T-helper 2 cell (primary cell): Measurements from ENCODE around the gene CIC.
A peak's percentile ranks its signal among the peaks of the same experiment; 100 is the strongest.
"Not testable (repeated sequence)": the region's sequence is repeated elsewhere in the genome, so short reads cannot be mapped to it uniquely, and the experiment has no call there.

Source experiments
- DNase-seq, 5 experiments: peaks; one replicate each; pipeline versions ENCODE4 v3.0.0 to v3.0.0-alpha.2; 2012 to 2022

Gene CIC

DNA sequence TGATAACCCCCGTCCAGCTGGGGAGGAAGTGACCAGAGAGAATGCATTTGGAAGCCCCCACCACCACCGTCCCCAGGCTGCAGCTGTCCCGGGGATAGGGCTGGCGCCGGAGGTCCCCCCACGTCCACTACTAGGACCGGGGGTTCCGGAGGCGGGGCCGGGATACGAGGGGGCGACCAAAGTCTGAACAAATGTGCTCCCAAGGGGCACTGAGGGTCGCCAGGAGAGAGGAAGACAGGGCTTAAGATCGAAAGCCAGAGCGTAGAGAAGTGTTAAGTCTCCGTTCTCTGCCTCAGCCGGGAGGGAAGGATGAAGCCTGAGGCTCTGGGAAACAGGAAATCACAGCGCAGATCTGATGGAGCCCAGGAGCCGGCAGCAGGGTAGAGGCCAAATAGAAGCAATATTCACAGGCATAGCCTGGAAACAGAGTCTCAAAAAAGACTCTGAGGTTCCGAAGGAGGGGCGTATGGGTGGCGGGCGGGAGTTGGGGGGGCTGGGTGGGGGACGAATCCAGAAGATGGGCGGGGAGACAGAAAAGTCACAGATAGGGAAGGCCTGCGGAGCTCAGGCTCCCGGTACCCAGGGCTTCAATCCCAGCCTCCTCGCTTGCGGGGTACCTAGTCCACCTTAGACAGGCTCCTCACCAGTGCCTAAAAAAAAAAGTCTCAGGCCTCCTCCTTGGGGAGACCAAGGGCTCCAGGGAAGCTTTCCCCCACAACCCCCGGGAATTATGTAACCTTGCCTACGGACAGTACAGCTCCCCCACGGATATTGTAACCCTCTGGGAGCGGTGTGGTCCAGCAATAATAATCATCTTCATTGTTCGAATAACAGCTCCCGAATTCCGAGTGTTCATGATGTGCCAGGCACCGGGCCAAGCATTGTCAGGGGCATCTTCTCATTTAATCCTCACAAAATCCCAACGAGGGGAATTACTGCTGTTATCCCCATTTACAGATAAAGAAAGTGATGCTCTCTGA, 13.0 kb upstream of the CIC start:
- no peak for DNase-seq

DNA sequence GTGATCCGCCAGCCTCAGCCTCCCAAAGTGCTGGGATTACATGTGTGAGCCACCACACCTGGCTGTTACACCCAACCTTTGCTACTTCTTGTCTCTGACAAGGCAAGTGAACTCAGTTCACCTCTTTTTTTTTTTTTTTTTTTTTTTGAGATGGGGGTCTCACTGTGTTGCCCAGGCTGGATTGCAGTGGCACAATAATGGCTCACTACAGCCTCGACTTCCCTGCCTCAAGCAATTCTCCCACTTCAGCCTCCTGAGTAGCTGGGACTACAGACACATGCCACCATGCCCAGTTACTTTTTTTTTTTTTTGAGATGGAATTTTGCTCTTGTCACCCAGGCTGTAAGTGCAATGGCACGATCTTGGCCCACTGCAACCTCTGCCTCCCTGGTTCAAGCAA, 11.2 kb upstream of the CIC start:
- DNase-seq = not testable (repeated sequence)

DNA sequence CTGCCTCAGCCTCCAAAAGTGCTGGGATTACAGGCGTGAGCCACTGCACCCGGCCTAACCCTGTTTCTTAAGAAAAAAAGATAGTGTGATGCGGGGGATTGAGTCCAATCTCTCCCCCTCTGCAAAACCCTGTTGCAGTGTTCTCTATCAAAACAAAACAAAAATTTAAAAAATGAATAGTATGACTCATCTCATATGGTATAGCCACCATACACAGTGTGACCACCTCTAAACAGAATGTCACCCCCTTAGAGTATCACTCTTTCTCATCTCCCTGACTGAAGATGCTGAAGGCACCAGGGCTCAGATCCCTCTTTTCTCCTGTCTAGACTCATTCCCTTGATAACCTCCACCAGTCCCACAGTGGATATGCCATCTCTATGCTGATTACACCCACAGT, 7.3 kb upstream of the CIC start:
- DNase-seq = no peak

DNA sequence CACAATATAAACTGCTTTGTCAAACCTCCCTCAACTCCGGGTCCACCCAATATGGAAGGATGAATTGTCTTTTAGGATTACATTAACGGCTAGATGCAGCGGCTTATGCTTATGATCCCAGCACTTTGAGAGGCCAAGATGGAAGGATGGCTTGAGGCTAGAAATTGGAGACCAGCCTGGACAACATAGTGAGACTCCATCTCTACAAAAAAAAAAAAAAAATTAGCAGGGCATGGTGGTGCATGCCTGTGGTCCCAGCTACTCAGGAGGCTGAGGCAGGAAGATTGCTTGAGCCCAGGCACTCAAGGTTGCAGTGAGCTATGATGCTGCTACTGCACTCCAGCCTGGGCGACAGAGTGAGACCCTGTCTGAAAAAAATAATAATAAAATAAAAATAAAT, 2.9 kb upstream of the CIC start:
- not testable (repeated sequence) for DNase-seq

DNA sequence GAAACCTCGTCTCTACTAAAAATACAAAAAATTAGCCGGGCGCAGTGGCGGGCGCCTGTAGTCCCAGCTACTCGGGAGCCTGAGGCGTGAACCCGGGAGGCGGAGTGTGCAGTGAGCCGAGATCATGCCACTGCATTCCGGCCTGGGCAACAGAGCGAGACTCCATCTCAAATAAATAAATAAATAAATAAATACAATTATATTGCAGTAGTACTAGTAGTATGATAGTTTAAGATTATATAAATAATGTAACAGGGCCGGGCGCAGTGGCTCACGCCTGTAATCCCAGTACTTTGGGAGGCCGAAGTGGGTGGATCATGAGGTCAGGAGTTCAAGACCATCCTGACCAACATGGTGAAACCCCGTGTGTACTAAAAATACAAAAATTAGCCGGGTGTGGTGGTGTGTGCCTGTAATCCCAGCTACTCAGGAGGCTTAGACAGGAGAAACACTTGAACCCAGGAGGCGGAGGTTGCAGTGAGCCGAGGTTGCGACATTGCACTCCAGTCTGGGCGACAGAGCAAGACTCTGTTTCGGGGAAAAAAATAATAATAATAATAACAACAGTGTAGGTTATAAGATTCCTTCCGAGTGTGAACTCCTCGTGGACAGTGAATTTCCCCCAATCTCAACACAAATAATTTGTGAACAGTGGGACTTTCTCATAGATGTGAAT, 2.0 kb upstream of the CIC start:
- DNase-seq = not testable (repeated sequence)

DNA sequence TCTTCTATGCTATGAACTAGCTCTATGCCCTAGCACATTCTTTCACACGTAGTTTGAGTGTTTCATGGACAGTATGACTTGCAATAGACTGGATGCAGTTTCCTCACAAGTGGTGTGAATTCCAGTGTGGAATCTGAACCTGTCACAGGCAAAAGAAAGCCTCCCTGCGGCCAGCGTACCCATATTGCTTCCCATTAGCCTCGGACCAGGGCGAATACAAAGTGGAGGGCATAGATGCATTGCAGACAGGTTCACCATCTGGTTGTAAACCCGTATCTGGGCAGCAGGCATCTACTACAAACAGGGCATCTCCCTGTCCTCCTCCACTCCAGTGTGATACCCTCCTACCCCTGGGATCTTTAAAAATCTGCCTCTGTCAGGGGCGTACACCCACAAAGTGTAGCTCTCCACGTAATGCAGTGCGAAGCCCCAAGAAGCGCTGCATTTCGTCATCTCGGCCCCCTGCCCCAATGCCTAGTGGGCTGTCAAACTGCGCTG, 1.4 kb upstream of the CIC start:
- no peak for DNase-seq

DNA sequence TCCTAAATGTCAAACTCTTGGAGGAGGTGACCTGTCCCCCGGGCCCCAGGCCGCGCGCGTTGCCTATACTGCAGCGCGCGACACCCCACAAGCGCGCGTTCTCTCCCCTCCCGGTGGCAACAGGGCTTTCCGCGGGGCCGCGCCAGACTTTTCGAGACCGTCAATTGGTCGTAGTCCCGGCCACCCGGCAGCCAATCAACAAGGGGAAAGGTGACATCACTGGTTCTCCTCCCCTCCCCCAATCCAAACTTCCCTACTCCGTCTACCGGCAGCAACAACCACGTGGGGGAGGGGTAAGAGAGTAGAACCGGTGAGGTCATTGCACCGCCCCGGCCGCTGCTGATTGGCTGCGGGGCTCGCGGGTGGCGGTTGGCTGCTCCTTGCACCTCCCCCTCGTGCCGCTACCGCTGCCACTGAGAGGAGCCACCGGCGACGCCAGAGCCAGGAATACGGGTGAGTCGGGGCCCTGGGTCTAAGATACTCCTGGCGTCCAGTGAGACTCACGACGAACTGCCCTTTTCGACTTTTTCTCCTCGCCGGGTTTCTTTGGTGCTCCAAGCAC, 829 bp upstream of the CIC start:
- peak; percentile 91 to 100 (median 98) for DNase-seq

DNA sequence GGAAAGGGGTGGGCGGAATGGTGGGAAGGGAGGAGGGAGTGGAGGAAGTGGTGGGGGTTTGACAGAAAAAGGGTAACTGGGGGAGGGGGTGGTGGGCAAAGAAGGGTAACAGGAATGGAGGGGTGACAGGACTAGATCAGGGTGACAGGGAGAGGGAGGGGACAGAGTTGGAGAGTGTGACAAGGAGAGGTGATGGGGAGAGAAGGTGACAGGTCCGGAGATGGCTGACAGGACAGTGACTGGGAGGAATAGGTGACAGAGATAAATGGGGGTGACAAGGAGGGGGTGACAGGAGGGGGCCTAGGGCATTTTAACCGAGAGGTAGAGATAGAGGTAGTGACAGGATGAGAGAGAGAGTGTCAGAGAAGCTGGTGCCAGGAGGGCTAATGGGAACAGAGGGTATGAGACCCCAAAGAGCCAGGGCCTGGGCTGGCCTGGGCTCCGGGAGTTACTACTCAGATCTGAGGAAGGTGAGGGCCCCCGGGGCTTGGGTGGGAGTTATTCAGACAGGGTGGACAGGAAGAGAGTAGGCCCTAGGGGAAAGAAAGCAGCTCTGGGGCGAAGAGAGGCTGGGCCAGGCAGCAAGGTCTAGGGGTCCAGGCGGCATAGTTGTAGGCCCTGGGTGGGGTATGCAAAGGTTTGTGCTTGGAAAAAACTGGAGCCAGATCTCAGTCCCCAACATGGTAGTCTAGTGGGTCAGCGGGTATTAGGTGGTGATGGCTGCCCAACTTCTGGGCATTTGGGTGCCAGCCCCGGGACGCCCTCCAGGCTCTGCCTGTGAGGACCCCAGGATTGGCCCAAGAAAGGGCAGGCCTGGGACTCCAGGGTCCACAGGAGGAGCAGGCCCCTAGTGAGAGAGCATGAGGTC, 660 bp downstream of the CIC start:
- peak in 2 of 5 experiments; percentile 6 to 55 for DNase-seq

DNA sequence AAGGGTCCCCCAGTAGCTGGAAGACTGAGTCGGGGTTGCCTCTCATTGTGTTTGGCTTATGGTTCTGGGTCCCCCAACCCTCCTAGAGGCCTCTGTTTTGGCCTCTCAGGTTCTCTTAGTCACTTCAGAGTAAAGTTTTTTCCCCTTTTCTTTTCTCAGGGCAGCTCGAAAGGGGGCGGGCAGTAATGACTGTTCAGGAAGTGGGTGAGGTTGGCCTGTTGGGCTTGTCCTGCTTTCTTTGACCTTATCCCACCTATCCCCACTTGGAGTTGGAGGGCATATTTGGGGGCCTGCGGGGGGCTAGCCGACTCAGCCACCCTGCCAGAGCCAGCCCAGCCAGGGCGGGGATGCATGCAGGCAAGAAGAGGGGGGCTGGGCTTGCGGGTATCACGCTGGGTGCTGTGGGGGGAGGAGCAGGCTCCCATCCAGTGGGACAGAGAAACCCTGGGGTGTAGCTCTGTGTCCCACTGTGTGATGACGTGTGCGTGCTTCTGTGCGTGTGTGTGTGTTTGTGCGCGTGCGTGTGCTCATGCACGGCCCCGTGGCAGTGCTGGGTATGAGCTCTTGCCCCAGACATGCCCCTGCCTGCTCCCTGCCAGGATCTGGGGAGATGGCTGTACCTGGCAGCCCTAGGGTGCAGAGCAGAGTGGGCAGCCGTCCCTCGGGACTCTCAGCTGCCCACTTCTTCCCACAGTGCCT, 1.4 kb downstream of the CIC start:
- peak; percentile 28 to 96 (median 68) for DNase-seq

DNA sequence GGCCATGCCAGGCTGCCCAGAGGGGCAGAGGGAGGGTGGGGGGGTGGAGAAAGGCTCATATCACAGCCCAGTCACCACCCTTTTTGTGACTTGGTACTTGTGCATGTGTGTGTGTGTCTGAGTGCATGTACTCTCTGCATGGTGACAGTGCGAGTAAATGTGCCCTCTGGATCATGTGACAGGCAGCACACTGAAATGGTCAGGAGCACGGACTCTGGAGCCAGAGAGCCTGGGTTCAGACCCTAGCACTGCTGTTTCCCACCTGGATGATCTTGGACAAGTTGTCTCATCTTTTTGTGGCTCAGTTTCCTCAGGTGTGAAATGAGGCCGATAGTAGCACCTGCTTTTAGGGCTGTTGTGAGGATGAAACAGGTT, 2.0 kb downstream of the CIC start:
- no peak for DNase-seq

DNA sequence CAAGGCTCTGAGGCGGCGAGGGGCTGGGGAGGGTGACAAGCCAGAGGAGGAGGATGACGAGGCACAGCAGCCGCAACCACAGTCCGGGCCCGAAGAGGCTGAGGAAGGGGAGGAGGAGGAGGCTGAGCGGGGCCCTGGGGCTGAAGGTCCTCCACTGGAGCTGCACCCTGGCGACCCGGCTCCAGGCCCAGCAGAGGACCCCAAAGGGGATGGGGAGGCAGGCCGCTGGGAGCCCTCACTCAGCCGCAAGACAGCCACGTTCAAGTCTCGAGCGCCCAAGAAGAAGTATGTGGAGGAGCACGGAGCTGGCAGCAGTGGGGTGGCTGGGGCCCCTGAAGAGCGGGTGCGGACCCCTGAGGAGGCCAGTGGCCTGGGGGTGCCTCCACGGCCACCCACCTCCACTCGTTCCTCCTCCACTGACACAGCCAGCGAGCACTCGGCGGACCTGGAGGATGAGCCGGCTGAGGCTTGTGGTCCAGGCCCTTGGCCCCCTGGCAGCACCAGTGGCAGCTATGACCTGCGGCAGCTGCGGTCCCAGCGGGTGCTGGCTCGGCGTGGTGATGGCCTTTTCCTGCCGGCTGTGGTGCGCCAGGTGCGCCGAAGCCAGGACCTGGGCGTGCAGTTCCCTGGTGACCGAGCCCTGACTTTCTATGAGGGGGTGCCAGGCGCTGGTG, 2.9 kb downstream of the CIC start:
- no peak for DNase-seq

DNA sequence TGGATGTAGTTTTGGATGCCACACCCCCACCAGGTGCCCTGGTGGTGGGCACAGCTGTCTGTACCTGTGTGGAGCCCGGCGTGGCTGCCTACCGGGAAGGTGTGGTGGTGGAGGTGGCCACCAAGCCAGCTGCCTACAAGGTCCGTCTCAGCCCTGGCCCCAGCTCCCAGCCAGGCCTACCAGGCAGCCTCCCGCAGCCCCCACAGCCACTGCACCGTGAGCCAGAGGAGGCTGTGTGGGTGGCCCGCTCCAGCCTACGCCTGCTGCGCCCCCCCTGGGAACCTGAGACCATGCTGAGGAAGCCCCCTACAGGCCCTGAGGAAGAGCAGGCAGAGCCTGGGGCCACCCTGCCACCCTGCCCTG, 3.5 kb downstream of the CIC start:
- no peak for DNase-seq

DNA sequence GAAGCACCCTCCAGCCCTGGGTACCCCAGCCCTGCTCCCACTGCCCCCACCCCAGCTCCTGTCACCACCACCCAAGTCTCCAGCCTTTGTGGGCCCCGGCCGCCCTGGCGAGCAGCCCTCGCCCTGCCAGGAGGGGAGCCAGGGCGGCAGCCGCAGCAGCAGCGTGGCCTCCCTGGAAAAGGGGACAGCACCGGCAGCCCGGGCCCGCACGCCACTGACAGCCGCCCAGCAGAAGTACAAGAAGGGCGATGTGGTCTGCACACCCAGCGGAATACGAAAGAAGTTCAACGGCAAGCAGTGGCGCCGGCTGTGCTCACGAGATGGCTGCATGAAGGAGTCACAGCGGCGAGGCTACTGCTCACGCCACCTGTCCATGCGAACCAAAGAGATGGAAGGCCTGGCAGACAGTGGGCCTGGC, 3.9 kb downstream of the CIC start:
- no peak for DNase-seq

DNA sequence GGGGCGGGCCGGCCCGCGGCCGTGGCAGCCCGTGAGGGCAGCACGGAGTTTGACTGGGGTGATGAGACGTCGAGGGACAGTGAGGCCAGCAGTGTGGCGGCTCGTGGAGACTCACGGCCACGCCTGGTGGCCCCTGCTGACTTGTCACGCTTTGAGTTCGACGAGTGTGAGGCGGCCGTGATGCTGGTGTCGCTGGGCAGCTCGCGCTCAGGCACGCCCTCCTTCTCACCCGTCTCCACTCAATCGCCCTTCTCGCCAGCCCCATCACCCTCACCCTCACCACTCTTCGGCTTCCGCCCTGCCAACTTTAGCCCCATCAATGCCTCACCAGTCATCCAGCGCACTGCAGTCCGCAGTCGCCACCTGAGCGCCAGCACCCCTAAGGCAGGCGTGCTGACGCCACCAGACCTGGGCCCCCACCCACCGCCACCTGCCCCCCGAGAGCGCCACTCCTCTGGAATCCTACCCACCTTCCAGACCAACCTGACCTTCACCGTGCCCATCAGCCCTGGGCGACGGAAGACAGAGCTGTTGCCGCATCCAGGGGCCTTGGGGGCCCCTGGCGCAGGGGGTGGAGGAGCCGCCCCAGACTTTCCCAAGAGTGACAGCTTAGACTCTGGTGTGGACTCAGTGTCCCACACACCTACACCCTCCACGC, 4.5 kb downstream of the CIC start:
- DNase-seq = no peak

DNA sequence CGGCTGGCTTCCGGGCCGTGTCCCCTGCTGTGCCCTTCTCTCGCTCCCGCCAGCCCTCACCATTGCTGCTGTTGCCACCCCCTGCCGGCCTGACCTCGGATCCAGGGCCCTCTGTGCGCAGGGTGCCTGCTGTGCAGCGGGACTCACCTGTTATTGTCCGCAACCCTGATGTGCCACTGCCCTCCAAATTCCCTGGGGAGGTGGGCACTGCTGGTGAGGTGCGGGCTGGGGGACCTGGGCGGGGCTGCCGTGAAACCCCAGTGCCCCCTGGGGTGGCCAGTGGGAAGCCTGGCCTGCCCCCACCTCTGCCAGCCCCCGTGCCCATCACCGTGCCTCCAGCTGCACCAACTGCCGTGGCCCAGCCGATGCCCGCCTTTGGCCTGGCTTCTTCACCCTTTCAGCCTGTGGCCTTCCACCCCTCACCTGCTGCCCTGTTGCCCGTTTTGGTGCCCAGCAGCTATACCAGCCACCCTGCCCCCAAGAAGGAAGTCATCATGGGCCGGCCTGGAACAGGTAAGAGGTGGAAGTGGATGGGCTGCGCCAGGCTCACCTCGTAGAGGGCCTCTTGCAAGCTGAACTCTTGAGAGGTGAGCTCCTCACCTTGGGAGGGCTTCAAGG, 5.1 kb downstream of the CIC start:
- no peak for DNase-seq

DNA sequence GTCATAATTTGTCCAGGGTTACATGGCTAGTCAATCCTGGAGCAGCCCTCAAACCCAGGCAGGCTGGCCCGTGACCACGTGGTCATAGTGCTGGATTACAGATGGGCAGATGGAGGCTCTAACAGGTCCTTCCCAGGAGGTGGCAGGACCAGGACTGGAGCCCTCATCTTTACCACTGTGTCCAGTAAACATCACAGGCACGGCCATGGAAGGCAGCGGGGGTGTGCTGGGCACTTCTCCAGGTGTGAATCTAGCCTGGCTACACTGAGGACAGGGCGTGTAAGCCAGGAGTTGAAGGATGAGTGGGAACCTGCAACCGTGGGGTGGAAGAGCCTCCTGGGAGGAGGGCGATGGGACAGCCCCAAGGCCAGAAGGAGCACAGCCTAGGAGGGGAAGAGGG, 6.1 kb downstream of the CIC start:
- no peak for DNase-seq

DNA sequence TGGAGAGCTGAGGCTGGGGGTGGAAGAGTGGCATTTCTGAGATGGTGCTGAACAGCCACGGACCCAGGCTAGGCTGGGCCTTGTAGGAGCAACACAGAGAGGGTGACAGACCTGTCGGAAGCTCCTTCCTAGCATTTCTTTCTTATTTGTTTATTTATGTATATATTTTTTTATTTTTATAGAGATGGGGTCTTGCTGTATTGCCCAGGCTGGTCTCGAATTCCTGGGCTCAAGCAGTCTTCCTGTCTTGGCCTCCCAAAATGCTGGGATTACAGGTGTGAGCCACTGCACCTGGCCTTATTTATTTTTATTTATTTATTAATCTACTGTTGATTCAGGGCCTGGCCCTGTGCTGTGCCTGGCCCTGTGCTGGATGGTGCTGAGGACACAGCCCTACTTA, 6.5 kb downstream of the CIC start:
- no peak for DNase-seq

DNA sequence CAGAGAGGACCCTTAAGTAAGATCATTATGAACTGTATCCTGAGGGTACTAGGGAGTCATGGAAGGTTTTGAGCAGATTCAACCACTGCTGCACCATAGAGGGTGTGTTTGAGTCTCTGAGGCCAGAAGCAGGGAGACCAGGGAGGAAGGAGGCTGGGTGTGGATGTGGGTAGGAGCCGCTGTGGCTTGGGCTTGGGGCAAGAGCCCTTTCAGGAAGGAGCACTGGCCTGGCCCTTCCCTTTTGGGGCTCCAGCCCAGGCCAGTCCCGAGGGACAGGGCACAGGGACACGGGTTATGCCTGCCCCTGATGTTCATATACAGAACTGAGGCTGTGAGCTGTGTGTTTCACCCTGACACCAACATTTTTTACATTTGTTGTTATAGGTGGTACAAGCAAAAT, 7.2 kb downstream of the CIC start:
- peak in 1 of 5 experiments; percentile 39 for DNase-seq

DNA sequence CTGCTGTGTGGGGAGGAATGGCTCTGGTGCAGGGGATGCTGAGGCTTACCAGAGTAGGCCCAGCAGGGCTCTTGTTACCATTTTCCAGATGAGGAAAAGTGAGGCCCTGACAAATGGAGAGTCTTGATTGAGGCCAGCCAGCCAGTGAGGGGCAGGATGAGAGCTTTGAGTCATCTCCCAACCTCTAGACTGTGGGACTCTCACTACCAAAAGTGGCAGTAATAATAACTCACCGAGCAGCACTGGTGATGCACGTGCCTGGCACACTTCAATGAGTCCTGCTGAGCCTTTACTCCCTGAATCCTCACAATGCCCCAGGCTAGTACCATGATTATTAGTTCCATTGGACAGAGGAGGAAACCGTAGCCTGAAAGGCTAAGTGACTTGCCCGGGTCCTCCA, 7.8 kb downstream of the CIC start:
- DNase-seq = peak in 1 of 5 experiments; percentile 65

DNA sequence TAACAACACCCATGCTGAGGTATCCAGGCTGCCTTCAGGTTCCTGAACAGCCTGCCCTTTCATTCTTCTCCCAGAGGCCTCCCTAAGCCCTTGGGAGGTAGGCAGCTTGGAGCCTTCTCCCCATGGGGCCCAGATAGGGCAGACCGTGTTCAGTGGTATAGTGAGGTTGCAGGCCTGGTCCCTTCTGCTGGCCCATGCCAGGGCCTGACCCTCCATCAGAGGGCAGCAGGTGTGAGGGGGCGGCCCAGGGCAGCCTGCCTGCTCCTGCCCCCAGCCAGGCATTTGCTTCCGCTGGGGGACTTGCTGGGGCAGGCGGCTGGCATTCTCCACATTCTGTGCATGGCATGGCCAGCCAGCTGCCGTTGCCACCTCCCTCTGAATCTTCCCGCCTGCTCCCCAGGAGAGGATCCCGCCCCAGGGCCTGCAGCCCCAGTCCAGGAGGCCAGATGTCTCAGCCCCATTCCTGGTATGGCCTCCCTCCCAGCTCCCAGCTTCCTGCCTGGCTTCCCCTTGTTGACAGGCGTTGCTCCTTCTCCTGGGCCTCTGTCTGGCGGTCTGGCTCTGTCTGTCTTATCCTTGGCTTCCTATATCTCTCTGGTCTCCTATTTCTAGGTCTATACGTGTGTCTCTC, 8.9 kb downstream of the CIC start:
- DNase-seq = no peak
